ENCODE results near the gene ERCC1.
"Not testable (repeated sequence)": the region's sequence is repeated elsewhere in the genome, so short reads cannot be mapped to it uniquely, and the experiment has no call there.

Gene ERCC1

GRCh38 chr19:45440873-45441654, 17.3 kb upstream of the ERCC1 start:
- peaks cover 35% of the 10 kb centered on the region for H3K4me1 ChIP-seq (ENCODE audit: control insufficient read depth, insufficient read depth, low read length)
- H3K27me3 ChIP-seq (ENCODE audit: control insufficient read depth, insufficient read depth, low read length): no peaks in the 10 kb centered on the region
- H3K4me3 ChIP-seq (ENCODE audit: low read length): no peak overlapping the region
- H3K9ac ChIP-seq (ENCODE audit: low read depth, low read length): peak overlapping the region; percentile 95
- no peaks in the 10 kb centered on the region for H3K9me3 ChIP-seq (replicated peaks; ENCODE audit: low read length)
- H3K36me3 ChIP-seq (ENCODE audit: insufficient read depth, low read length): no peaks in the 10 kb centered on the region
- H3K4me2 ChIP-seq (ENCODE audit: low read length): no peak overlapping the region

GRCh38 chr19:45440259-45440638, 16.5 kb upstream of the ERCC1 start:
- H3K4me1 ChIP-seq (ENCODE audit: control insufficient read depth, insufficient read depth, low read length): peaks cover 35% of the 10 kb centered on the region
- no peaks in the 10 kb centered on the region for H3K9me3 ChIP-seq (replicated peaks; ENCODE audit: low read length)
- no peaks in the 10 kb centered on the region for H3K27me3 ChIP-seq (ENCODE audit: control insufficient read depth, insufficient read depth, low read length)
- no peaks in the 10 kb centered on the region for H3K36me3 ChIP-seq (ENCODE audit: insufficient read depth, low read length)
- H3K4me3 ChIP-seq (ENCODE audit: low read length): peak overlapping the region; percentile 90
- peak overlapping the region; percentile 84 for H3K4me2 ChIP-seq (ENCODE audit: low read length)
- H3K9ac ChIP-seq (ENCODE audit: low read depth, low read length): peak overlapping the region; percentile 95

GRCh38 chr19:45439569-45440258, 16.0 kb upstream of the ERCC1 start:
- peak overlapping the region; percentile 95 for H3K9ac ChIP-seq (ENCODE audit: low read depth, low read length)
- H3K36me3 ChIP-seq (ENCODE audit: insufficient read depth, low read length): no peaks in the 10 kb centered on the region
- no peaks in the 10 kb centered on the region for H3K9me3 ChIP-seq (replicated peaks; ENCODE audit: low read length)
- peak overlapping the region; percentile 90 for H3K4me3 ChIP-seq (ENCODE audit: low read length)
- H3K4me2 ChIP-seq (ENCODE audit: low read length): peak overlapping the region; percentile 84
- H3K27me3 ChIP-seq (ENCODE audit: control insufficient read depth, insufficient read depth, low read length): no peaks in the 10 kb centered on the region
- H3K4me1 ChIP-seq (ENCODE audit: control insufficient read depth, insufficient read depth, low read length): peaks cover 34% of the 10 kb centered on the region

- peak overlapping the region; percentile 95 for H3K9ac ChIP-seq (ENCODE audit: low read depth, low read length)
- no peaks in the 10 kb centered on the region for H3K27me3 ChIP-seq (ENCODE audit: control insufficient read depth, insufficient read depth, low read length)
Measured at GRCh38 chr19:45439190-45439568, 15.5 kb upstream of the ERCC1 start.

GRCh38 chr19:45437328-45437727, 13.6 kb upstream of the ERCC1 start:
- Histone ChIP-seq H3K4me1 (ENCODE audit: control insufficient read depth, insufficient read depth, low read length) (peaks cover 16% of the 10 kb centered on the region), H3K27me3 (ENCODE audit: control insufficient read depth, insufficient read depth, low read length) (no peaks in the 10 kb centered on the region), H3K9ac (ENCODE audit: low read depth, low read length) (no peak overlapping the region), H3K4me3 (ENCODE audit: low read length) (no peak overlapping the region), H3K9me3 (replicated peaks; ENCODE audit: low read length) (no peaks in the 10 kb centered on the region), H3K4me2 (ENCODE audit: low read length) (no peak overlapping the region), H3K36me3 (ENCODE audit: insufficient read depth, low read length) (no peaks in the 10 kb centered on the region)

More at GRCh38 chr19:45439190-45439568, 15.5 kb upstream of the ERCC1 start:
- H3K4me2 ChIP-seq (ENCODE audit: low read length): peak overlapping the region; percentile 84
- H3K9me3 ChIP-seq (replicated peaks; ENCODE audit: low read length): no peaks in the 10 kb centered on the region
- no peaks in the 10 kb centered on the region for H3K36me3 ChIP-seq (ENCODE audit: insufficient read depth, low read length)
- H3K4me1 ChIP-seq (ENCODE audit: control insufficient read depth, insufficient read depth, low read length): peaks cover 29% of the 10 kb centered on the region
- H3K4me3 ChIP-seq (ENCODE audit: low read length): peak overlapping the region; percentile 90

- H3K36me3 ChIP-seq (ENCODE audit: insufficient read depth, low read length); H3K4me3 ChIP-seq (ENCODE audit: low read length); H3K27me3 ChIP-seq (ENCODE audit: control insufficient read depth, insufficient read depth, low read length); H3K4me2 ChIP-seq (ENCODE audit: low read length); H3K9ac ChIP-seq (ENCODE audit: low read depth, low read length); H3K9me3 ChIP-seq (replicated peaks; ENCODE audit: low read length): not testable (repeated sequence)
- H3K4me1 ChIP-seq (ENCODE audit: control insufficient read depth, insufficient read depth, low read length): peaks cover 12% of the 10 kb centered on the region
Measured at GRCh38 chr19:45432543-45432942, 8.8 kb upstream of the ERCC1 start.

GRCh38 chr19:45431008-45431407, 7.3 kb upstream of the ERCC1 start:
- peaks cover 16% of the 10 kb centered on the region for H3K4me1 ChIP-seq (ENCODE audit: control insufficient read depth, insufficient read depth, low read length)
- H3K27me3 ChIP-seq (ENCODE audit: control insufficient read depth, insufficient read depth, low read length); H3K4me3 ChIP-seq (ENCODE audit: low read length); H3K9me3 ChIP-seq (replicated peaks; ENCODE audit: low read length); H3K9ac ChIP-seq (ENCODE audit: low read depth, low read length); H3K36me3 ChIP-seq (ENCODE audit: insufficient read depth, low read length); H3K4me2 ChIP-seq (ENCODE audit: low read length): not testable (repeated sequence)

- not testable (repeated sequence) for H3K9me3 ChIP-seq (replicated peaks; ENCODE audit: low read length); H3K4me2 ChIP-seq (ENCODE audit: low read length); H3K27me3 ChIP-seq (ENCODE audit: control insufficient read depth, insufficient read depth, low read length); H3K9ac ChIP-seq (ENCODE audit: low read depth, low read length); H3K36me3 ChIP-seq (ENCODE audit: insufficient read depth, low read length); H3K4me3 ChIP-seq (ENCODE audit: low read length)
- peaks cover 26% of the 10 kb centered on the region for H3K4me1 ChIP-seq (ENCODE audit: control insufficient read depth, insufficient read depth, low read length)
Measured at GRCh38 chr19:45429896-45430295, 6.2 kb upstream of the ERCC1 start.

GRCh38 chr19:45428384-45429231, 4.9 kb upstream of the ERCC1 start:
- Histone ChIP-seq H3K4me1 (ENCODE audit: control insufficient read depth, insufficient read depth, low read length) (peaks cover 37% of the 10 kb centered on the region), H3K9me3 (replicated peaks; ENCODE audit: low read length) (no peaks in the 10 kb centered on the region), H3K36me3 (ENCODE audit: insufficient read depth, low read length) (no peaks in the 10 kb centered on the region), H3K27me3 (ENCODE audit: control insufficient read depth, insufficient read depth, low read length) (no peaks in the 10 kb centered on the region), H3K9ac (ENCODE audit: low read depth, low read length) (peak overlapping the region; percentile 92), H3K4me2 (ENCODE audit: low read length) (peak overlapping the region; percentile 97), H3K4me3 (ENCODE audit: low read length) (peak overlapping the region; percentile 75)

GRCh38 chr19:45424191-45425058, 708 bp upstream of the ERCC1 start:
- H3K4me2 ChIP-seq (ENCODE audit: low read length): peak overlapping the region; percentile 87
- H3K36me3 ChIP-seq (ENCODE audit: insufficient read depth, low read length): peaks cover 20% of the 10 kb centered on the region
- peak overlapping the region; percentile 90 for H3K9ac ChIP-seq (ENCODE audit: low read depth, low read length)
- H3K27me3 ChIP-seq (ENCODE audit: control insufficient read depth, insufficient read depth, low read length): no peaks in the 10 kb centered on the region
- H3K4me3 ChIP-seq (ENCODE audit: low read length): peak overlapping the region; percentile 82
- no peaks in the 10 kb centered on the region for H3K9me3 ChIP-seq (replicated peaks; ENCODE audit: low read length)
- H3K4me1 ChIP-seq (ENCODE audit: control insufficient read depth, insufficient read depth, low read length): peaks cover 54% of the 10 kb centered on the region
